ENCODE measurements around the gene SAP30BP.

The SAP30BP gene

DNA sequence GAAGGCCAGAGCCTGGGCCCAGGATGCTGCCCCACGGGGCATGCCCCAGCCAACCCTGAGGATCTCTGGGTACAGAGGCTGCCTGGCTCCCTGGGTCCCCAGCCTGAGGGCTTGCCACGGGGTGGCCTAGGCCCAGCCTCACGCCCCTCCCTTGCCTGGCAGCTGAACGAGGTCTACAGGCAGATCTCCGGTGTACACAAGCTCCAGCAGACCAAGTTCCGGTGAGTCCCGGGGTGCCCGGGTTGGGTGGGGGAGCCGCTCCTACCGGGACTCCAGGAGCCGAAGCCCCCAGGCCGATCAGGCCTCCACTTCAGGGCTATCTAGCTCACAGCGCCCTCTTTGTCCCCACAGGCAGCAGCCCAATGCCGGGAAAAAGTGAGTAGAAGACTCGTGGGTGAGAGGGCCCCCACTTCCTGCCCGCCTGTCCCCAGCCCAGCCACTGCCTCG is 73.5 kb downstream of the SAP30BP start:
- no peaks in the 10 kb centered on the region for H3K36me3 Mint-ChIP-seq
- H3K27me3 Mint-ChIP-seq = peaks cover 6% of the 10 kb centered on the region
- H3K4me3 Mint-ChIP-seq = no peak overlapping the region
- no peak for DNase-seq
- CTCF ChIA-PET = no interaction called here
- H3K9me3 Mint-ChIP-seq = no peaks in the 10 kb centered on the region
- H3K27ac Mint-ChIP-seq = no peak overlapping the region
- H3K4me1 Mint-ChIP-seq = peaks cover 6% of the 10 kb centered on the region

DNA sequence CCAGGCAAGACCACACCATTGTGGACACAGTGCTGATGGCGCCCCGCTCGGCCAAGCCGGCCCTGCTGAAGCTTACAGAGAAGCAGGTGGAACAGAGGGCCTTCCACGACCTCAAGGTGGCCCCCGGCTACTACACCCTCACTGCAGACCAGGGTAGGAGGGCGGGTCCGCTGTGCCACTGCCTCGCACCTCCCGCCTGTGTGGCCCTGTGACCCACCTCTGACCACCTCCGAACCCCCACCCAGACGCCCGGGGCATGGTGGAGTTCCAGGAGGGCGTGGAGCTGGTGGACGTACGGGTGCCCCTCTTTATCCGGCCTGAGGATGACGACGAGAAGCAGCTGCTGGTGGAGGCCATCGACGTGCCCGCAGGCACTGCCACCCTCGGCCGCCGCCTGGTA is 75.2 kb downstream of the SAP30BP start:
- H3K36me3 Mint-ChIP-seq = no peaks in the 10 kb centered on the region

DNA sequence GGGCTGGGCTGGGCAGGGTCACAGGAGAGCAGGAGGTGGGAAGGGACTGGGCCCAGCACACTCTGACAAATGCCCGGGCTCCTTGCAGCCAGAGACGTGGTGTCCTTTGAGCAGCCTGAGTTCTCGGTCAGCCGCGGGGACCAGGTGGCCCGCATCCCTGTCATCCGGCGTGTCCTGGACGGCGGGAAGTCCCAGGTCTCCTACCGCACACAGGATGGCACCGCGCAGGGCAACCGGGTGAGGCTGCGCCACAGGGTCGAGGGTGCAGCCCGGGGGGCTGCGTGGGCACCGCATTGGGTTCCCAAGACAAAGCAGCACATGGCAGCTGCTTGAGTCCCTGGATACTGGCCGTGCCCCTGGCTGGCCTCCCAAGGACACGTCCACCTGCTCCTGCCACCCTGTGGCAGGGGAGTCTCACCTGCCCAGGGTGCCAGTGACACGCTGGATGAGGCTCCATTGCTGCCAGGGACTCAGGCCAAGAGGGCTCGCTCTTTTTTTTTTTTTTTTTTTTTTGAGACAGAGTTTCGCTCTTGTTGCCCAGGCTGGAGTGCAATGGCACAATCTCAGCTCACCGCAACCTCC is 76.6 kb downstream of the SAP30BP start:
- Mint-ChIP-seq H3K27me3 (peaks cover 4% of the 10 kb centered on the region), H3K36me3 (no peaks in the 10 kb centered on the region), H3K27ac (no peak overlapping the region), H3K4me3 (no peak overlapping the region), H3K9me3 (no peaks in the 10 kb centered on the region), H3K4me1 (peaks cover 3% of the 10 kb centered on the region)
- DNase-seq = no peak
- CTCF ChIA-PET = interaction anchor here (0.6 to 11.5 kb wide), 3 partner anchors 19 to 70 kb away, joined by 3 to 209 read pairs (median 3); no protein-coding TSS in a partner anchor

More for the DNA sequence above, 75.2 kb downstream of the SAP30BP start:
- Mint-ChIP-seq H3K4me1 (peaks cover 6% of the 10 kb centered on the region), H3K27ac (no peak overlapping the region), H3K27me3 (no peaks in the 10 kb centered on the region), H3K4me3 (no peak overlapping the region), H3K9me3 (no peaks in the 10 kb centered on the region)
- no peak for DNase-seq
- CTCF ChIA-PET = interaction anchor here (0.6 kb wide), 2 partner anchors 108 to 123 kb away, joined by 3 read pairs; no protein-coding TSS in a partner anchor

DNA sequence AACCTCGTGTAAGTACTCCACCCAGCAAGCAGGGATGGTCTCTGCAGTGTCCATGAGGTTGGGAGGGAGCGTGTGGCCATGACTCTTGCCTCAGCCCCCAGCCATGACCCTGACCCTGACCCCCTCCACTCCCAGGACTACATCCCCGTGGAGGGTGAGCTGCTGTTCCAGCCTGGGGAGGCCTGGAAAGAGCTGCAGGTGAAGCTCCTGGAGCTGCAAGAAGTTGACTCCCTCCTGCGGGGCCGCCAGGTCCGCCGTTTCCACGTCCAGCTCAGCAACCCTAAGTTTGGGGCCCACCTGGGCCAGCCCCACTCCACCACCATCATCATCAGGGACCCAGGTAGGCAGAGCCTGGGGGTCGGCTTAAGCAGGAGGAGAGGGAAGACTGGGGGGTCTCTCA is 81.6 kb downstream of the SAP30BP start:
- no peaks in the 10 kb centered on the region for H3K9me3 Mint-ChIP-seq
- peaks cover 31% of the 10 kb centered on the region for H3K27me3 Mint-ChIP-seq
- H3K27ac Mint-ChIP-seq = no peak overlapping the region
- H3K4me3 Mint-ChIP-seq = no peak overlapping the region
- no peaks in the 10 kb centered on the region for H3K36me3 Mint-ChIP-seq
- DNase-seq = no peak
- CTCF ChIA-PET = interaction anchor here (0.6 to 11.5 kb wide), 28 partner anchors 10 to 426 kb away, joined by 3 to 380 read pairs (median 6); partner anchors contain the start of genes GALK1 and SMIM5
- peaks cover 13% of the 10 kb centered on the region for H3K4me1 Mint-ChIP-seq

GRCh38 chr17:75749545-75750389 is 82.6 kb downstream of the SAP30BP start:
- DNase-seq = peak; percentile 92
- Mint-ChIP-seq H3K9me3 (no peaks in the 10 kb centered on the region), H3K36me3 (no peaks in the 10 kb centered on the region), H3K27me3 (peaks cover 33% of the 10 kb centered on the region), H3K4me3 (no peak overlapping the region), H3K4me1 (peaks cover 20% of the 10 kb centered on the region), H3K27ac (no peak overlapping the region)
- CTCF ChIA-PET = interaction anchor here (0.6 to 11.5 kb wide), 26 partner anchors 11 to 320 kb away, joined by 3 to 380 read pairs (median 4); partner anchors contain the start of genes GALK1, ITGB4, RECQL5 and SAP30BP

DNA sequence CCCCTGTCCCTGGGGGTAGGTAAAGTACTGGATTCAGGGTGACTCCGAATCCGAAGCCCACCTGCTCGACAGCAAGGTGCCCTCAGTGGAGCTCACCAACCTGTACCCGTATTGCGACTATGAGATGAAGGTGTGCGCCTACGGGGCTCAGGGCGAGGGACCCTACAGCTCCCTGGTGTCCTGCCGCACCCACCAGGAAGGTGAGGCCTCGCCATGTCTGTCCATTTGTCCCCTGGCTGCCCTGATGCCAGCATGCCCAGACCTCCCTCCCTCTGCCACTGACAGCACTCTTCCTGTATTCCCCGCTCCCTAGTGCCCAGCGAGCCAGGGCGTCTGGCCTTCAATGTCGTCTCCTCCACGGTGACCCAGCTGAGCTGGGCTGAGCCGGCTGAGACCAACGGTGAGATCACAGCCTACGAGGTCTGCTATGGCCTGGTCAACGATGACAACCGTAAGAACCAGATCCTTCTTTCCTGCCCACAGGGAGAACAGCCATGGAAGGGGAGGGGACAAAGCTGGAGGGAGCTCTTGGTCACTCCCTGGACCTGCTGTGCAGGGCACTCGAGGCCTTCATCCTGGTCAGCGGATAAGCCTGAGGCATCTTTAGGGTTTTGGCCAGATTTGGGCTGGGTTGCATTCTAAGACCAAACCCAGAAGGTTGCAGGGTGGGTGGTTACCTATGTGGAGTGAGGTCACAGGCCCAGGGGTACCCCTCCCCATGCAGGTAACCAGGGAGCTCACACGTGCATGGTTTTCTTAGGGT is 83.7 kb downstream of the SAP30BP start:
- CTCF ChIA-PET = interaction anchor here (0.6 to 11.5 kb wide), 23 partner anchors 11 to 326 kb away, joined by 3 to 380 read pairs (median 5); partner anchors contain the start of genes GALK1, ITGB4, RECQL5 and SMIM5
- H3K4me3 Mint-ChIP-seq = no peak overlapping the region
- DNase-seq = no peak
- peak overlapping the region; percentile 24 for H3K27ac Mint-ChIP-seq
- H3K9me3 Mint-ChIP-seq = no peaks in the 10 kb centered on the region
- peaks cover 24% of the 10 kb centered on the region for H3K4me1 Mint-ChIP-seq
- H3K36me3 Mint-ChIP-seq = no peaks in the 10 kb centered on the region
- peaks cover 35% of the 10 kb centered on the region for H3K27me3 Mint-ChIP-seq

DNA sequence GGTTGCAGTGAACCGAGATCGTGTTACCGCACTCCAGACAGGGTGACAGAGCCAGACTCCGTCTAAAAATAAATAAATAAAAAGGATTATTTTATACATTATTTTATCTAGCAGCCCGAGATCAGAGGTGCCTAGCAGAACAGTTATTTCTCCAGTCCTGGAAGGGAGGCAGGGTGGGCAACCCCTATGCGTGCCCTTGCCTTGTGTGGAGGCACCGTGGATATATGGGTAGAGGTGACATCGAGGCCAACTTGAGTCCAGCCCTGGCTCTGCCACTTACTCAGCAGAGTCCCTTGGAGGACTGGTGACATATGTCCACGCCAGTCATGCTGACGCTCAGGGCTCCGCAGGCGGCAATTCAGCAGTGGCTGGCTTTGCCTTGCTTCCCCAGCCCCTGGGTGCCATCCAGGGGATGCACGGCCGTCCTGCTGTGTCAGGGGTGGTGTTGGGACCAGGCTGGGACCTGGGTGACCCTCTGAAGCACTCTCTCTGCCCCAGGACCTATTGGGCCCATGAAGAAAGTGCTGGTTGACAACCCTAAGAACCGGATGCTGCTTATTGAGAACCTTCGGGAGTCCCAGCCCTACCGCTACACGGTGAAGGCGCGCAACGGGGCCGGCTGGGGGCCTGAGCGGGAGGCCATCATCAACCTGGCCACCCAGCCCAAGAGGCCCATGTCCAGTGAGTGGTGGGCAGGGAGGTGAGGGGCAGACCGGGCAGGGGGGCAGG is 84.7 kb downstream of the SAP30BP start:
- Mint-ChIP-seq H3K9me3 (no peaks in the 10 kb centered on the region), H3K27ac (no peak overlapping the region), H3K27me3 (peaks cover 35% of the 10 kb centered on the region), H3K4me1 (peaks cover 24% of the 10 kb centered on the region), H3K36me3 (no peaks in the 10 kb centered on the region), H3K4me3 (no peak overlapping the region)
- CTCF ChIA-PET = interaction anchor here (1.0 to 11.5 kb wide), 13 partner anchors 10 to 327 kb away, joined by 3 to 380 read pairs (median 27); partner anchors contain the start of genes GALK1, RECQL5 and SMIM5
- DNase-seq = no peak

GRCh38 chr17:75752405-75752709 is 85.2 kb downstream of the SAP30BP start:
- no peak for DNase-seq
- no peaks in the 10 kb centered on the region for H3K36me3 Mint-ChIP-seq
- H3K9me3 Mint-ChIP-seq = no peaks in the 10 kb centered on the region
- CTCF ChIA-PET = interaction anchor here (1.1 to 11.5 kb wide), 13 partner anchors 10 to 258 kb away, joined by 3 to 380 read pairs (median 5); partner anchors contain the start of genes GALK1, RECQL5 and SMIM5
- H3K4me3 Mint-ChIP-seq = no peak overlapping the region
- no peak overlapping the region for H3K27ac Mint-ChIP-seq
- peaks cover 24% of the 10 kb centered on the region for H3K4me1 Mint-ChIP-seq
- H3K27me3 Mint-ChIP-seq = peaks cover 35% of the 10 kb centered on the region

DNA sequence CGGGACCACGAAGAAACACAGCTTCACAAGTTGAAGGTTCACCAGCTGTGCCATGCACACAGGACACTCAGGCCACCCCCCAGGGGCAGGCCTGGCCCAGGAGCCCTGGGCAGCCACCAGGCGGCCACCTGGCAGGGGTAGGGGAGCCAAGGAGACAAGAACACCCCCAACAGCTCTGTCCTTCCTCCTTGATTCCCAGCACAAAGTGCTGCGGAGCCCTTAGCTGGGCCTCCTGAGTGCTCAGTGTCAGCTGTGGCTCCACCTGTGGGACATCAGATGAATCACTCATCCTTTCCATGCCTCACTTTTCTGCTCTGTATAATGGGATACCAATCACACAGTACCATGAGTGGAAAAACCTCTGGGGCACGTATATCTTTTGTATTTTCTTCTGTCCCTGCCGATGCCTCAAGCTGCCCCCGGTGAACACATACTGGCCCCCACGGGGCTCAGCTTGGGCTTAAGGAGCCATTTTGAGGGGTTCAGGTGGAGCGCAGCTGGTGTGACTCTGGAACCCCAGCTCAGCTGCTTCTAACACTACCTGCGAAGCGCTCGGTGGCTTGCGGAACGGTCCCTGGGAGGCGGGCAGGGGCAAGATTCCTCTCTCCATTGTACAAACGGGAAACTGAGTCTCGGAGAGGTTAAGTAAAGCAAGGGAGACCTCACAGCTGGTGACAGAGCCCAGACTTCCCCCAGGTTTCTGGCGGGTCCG is 85.8 kb downstream of the SAP30BP start:
- H3K27ac Mint-ChIP-seq = no peak overlapping the region
- DNase-seq = no peak
- H3K9me3 Mint-ChIP-seq = no peaks in the 10 kb centered on the region
- H3K27me3 Mint-ChIP-seq = peaks cover 32% of the 10 kb centered on the region
- H3K4me3 Mint-ChIP-seq = peak overlapping the region; percentile 54
- H3K36me3 Mint-ChIP-seq = no peaks in the 10 kb centered on the region
- CTCF ChIA-PET = interaction anchor here (0.5 to 11.5 kb wide), 46 partner anchors 9 to 258 kb away, joined by 3 to 380 read pairs (median 5); partner anchors contain the start of genes GALK1, SMIM5, TRIM65 and UNC13D
- peaks cover 21% of the 10 kb centered on the region for H3K4me1 Mint-ChIP-seq

DNA sequence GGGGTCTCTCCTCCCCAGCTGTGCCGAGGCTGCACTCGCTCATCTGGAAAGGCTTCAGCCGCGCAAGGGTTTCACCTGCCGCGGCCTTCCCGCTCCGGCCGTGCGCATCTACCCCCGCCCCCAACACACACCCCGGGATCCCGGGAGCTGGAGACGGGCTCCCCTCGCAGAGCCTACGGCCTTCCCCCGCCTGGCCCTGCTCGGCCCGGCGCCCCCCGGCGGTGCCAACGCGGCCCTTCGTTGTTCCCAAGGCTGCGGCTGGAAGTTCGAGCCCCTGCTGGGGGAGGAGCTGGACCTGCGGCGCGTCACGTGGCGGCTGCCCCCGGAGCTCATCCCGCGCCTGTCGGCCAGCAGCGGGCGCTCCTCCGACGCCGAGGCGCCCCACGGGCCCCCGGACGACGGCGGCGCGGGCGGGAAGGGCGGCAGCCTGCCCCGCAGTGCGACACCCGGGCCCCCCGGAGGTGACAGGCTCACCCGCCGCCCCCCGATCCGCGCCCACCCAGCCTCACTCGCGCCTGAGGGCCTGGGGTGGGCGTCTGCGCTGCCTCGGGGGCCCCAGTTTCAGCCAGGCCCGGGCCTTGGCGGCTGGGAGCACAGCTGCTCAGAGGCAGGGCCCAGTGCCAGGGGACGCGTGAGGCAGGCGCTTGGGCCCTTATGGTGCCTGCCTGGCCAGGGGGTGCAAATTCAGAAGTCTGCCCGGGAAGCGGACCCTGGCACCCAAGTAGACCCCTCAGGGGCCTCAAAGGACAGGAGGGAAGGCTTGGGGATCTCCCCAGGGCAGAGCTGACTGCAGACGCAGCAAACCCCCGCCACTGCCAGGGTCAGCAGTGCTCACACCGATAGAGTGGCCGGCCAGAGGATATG is 86.6 kb downstream of the SAP30BP start:
- Mint-ChIP-seq H3K4me1 (peaks cover 21% of the 10 kb centered on the region), H3K4me3 (peak overlapping the region; percentile 54), H3K9me3 (no peaks in the 10 kb centered on the region), H3K27ac (no peak overlapping the region), H3K36me3 (no peaks in the 10 kb centered on the region), H3K27me3 (peaks cover 31% of the 10 kb centered on the region)
- DNase-seq = peak; percentile 79
- CTCF ChIA-PET = interaction anchor here (0.5 to 11.5 kb wide), 49 partner anchors 8 to 257 kb away, joined by 3 to 380 read pairs (median 4); partner anchors contain the start of genes GALK1, SMIM5, TRIM65 and UNC13D

- peak overlapping the region; percentile 6 for H3K4me3 Mint-ChIP-seq
- H3K36me3 Mint-ChIP-seq = no peaks in the 10 kb centered on the region
- DNase-seq = no peak
- peaks cover 21% of the 10 kb centered on the region for H3K4me1 Mint-ChIP-seq
- peaks cover 29% of the 10 kb centered on the region for H3K27me3 Mint-ChIP-seq
- no peaks in the 10 kb centered on the region for H3K9me3 Mint-ChIP-seq
- CTCF ChIA-PET = interaction anchor here (1.2 to 11.5 kb wide), 17 partner anchors 7 to 142 kb away, joined by 3 to 380 read pairs (median 8); partner anchors contain the start of genes GALK1, SMIM5 and TRIM65
- H3K27ac Mint-ChIP-seq = peak overlapping the region; percentile 66
These were observed 87.5 kb downstream of the SAP30BP start for GRCh38 chr17:75754378-75755204.

Measured in activated naive CD4-positive, alpha-beta T cell treated with anti-CD3 and anti-CD28 coated beads, Interleukin-2, amount 10 ng/mL, durations not matched to agents 7 days and 5 days (primary cell).